Left lobe of liver (tissue), 2 donors: Measurements from ENCODE around the gene CCNG2. TPM values are rescaled to one million over a fixed set of nuclear protein-coding genes. Genes with fewer than 3 reads are reported as not detected.
A peak's percentile ranks its signal among the peaks of the same experiment; 100 is the strongest.
"Not testable (repeated sequence)": the region's sequence is repeated elsewhere in the genome, so short reads cannot be mapped to it uniquely, and the experiment has no call there.

Source experiments
- ATAC-seq: fragments of 200-7000 bp; cut with Tn5 transposase; one replicate; pipeline ENCODE4 v1.9.1; 2020; ENCODE audit warnings: mild to moderate bottlenecking, moderate library complexity
- DNase-seq: peaks from one replicate; pipeline ENCODE4 v3.0.0-alpha.2; 2020; ENCODE audit warnings: low spot score
- total RNA-seq: library from RNA; stranded (reverse); gene quantifications from one replicate; pipeline ENCODE4 v1.2.1, GENCODE V29; 2021
- donor health status: DM: no; HTN: no; CAD: no; lungs with moderate emphysema.
- donor health status: DM: no; HTN: yes; CAD: no.

Gene CCNG2
- 5.3 TPM for total RNA-seq

GRCh38 chr4:77156912-77157858, at the start of gene CCNG2:
Gene CCNG2, plus strand, starts transcription at chr4:77157207. Its CDS starts 1,326 bp downstream, at chr4:77158533.
- ATAC-seq (peak; percentile 60), DNase-seq (no peak)

- DNase-seq (no peak), ATAC-seq (no peak)
Observed at GRCh38 chr4:77110730-77111129, 46.3 kb upstream of the CCNG2 start.

- no peak for ATAC-seq
- DNase-seq: no peak
Observed at GRCh38 chr4:77113069-77113468, 43.9 kb upstream of the CCNG2 start.

- DNase-seq (no peak), ATAC-seq (no peak)
Observed at GRCh38 chr4:77117721-77118120, 39.3 kb upstream of the CCNG2 start.

GRCh38 chr4:77120886-77121508, 36.0 kb upstream of the CCNG2 start:
- no peak for ATAC-seq

GRCh38 chr4:77121736-77122240, 35.2 kb upstream of the CCNG2 start:
- ATAC-seq (no peak), DNase-seq (no peak)

More at GRCh38 chr4:77120886-77121508, 36.0 kb upstream of the CCNG2 start:
- no peak for DNase-seq

- ATAC-seq: no peak
- DNase-seq: no peak
Observed at GRCh38 chr4:77122656-77123055, 34.4 kb upstream of the CCNG2 start.

GRCh38 chr4:77123411-77123810, 33.6 kb upstream of the CCNG2 start:
- ATAC-seq: no peak
- DNase-seq: no peak

- ATAC-seq: no peak
- no peak for DNase-seq
Observed at GRCh38 chr4:77124576-77124975, 32.4 kb upstream of the CCNG2 start.

GRCh38 chr4:77125961-77126360, 31.0 kb upstream of the CCNG2 start:
- no peak for DNase-seq
- ATAC-seq: no peak

GRCh38 chr4:77126809-77127208, 30.2 kb upstream of the CCNG2 start:
- peak; percentile 44 for ATAC-seq

GRCh38 chr4:77127215-77127614, 29.8 kb upstream of the CCNG2 start:
- DNase-seq: no peak
- ATAC-seq: no peak

More at GRCh38 chr4:77126809-77127208, 30.2 kb upstream of the CCNG2 start:
- DNase-seq: no peak

- ATAC-seq (no peak), DNase-seq (no peak)
Observed at GRCh38 chr4:77127837-77128621, 29.0 kb upstream of the CCNG2 start.

GRCh38 chr4:77132652-77133312, 24.2 kb upstream of the CCNG2 start:
- no peak for DNase-seq

GRCh38 chr4:77137448-77137847, 19.6 kb upstream of the CCNG2 start:
- not testable (repeated sequence) for ATAC-seq, DNase-seq

More at GRCh38 chr4:77132652-77133312, 24.2 kb upstream of the CCNG2 start:
- no peak for ATAC-seq

- DNase-seq (no peak), ATAC-seq (no peak)
Observed at GRCh38 chr4:77141964-77142645, 14.9 kb upstream of the CCNG2 start.

GRCh38 chr4:77142646-77143028, 14.4 kb upstream of the CCNG2 start:
- ATAC-seq: no peak
- DNase-seq: no peak

GRCh38 chr4:77143091-77143490, 13.9 kb upstream of the CCNG2 start:
- DNase-seq (no peak), ATAC-seq (no peak)

GRCh38 chr4:77145842-77146185, 11.2 kb upstream of the CCNG2 start:
- no peak for ATAC-seq

More at GRCh38 chr4:77145842-77146185, 11.2 kb upstream of the CCNG2 start:
- no peak for DNase-seq
